Gastroesophageal sphincter (tissue), 3 donors: ENCODE results near the gene EMILIN1.

Source experiments
- EP300 ChIP-seq: sonication (generic); formaldehyde crosslinking; IDR thresholded peaks from one replicate; pipeline ENCODE4 v1.6.1; 2017; ENCODE audit warnings: antibody characterized with exemption, mild to moderate bottlenecking
- POLR2AphosphoS5 ChIP-seq: sonication (generic); formaldehyde crosslinking; IDR thresholded peaks from one replicate; pipeline ENCODE4 v1.6.1; 2017; ENCODE audit warnings: antibody characterized with exemption
- TF ChIP-seq, protein P1 (sequence below), 4 experiments: fragments of 200-600 bp in 2 of 4; fragments of 450-650 bp in 2 of 4; sonication (generic) in 1 of 4; IDR thresholded peaks; one replicate each; pipeline ENCODE4 v1.5.1; 2017 to 2019; ENCODE audit warnings: antibody characterized with exemption in 4 of 4, mild to moderate bottlenecking in 2 of 4, moderate library complexity in 2 of 4

GRCh38 chr2:27089111-27089954 lies 10.9 kb downstream of the EMILIN1 start:
- no peak for TF ChIP-seq EP300
- TF ChIP-seq, protein P1, sequence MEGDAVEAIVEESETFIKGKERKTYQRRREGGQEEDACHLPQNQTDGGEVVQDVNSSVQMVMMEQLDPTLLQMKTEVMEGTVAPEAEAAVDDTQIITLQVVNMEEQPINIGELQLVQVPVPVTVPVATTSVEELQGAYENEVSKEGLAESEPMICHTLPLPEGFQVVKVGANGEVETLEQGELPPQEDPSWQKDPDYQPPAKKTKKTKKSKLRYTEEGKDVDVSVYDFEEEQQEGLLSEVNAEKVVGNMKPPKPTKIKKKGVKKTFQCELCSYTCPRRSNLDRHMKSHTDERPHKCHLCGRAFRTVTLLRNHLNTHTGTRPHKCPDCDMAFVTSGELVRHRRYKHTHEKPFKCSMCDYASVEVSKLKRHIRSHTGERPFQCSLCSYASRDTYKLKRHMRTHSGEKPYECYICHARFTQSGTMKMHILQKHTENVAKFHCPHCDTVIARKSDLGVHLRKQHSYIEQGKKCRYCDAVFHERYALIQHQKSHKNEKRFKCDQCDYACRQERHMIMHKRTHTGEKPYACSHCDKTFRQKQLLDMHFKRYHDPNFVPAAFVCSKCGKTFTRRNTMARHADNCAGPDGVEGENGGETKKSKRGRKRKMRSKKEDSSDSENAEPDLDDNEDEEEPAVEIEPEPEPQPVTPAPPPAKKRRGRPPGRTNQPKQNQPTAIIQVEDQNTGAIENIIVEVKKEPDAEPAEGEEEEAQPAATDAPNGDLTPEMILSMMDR (IDR thresholded peaks at IDR 0.05), result no peak
- TF ChIP-seq POLR2AphosphoS5, result no peak
